ES-I3 (cell line): ENCODE results near the gene DTNBP1.

Source experiments
- H3K36me3 ChIP-seq: 2 replicates; pipeline ENCODE4 v1.6.1; 2013; ENCODE audit warnings: mild to moderate bottlenecking, low read length, control low read depth, moderate library complexity; ENCODE audit not compliant: insufficient read depth
- H3K4me1 ChIP-seq: 2 replicates; pipeline ENCODE4 v1.6.1; 2013; ENCODE audit warnings: mild to moderate bottlenecking, control low read depth, low read length; ENCODE audit not compliant: insufficient read depth
- H3K9ac ChIP-seq: 2 replicates; pipeline ENCODE4 v1.6.1; 2013; ENCODE audit warnings: low read depth, mild to moderate bottlenecking, low read length, moderate library complexity
- H3K9me3 ChIP-seq: 2 replicates; pipeline ENCODE4 v1.6.1; 2013; ENCODE audit warnings: mild to moderate bottlenecking, low read length, moderate library complexity; ENCODE audit not compliant: control insufficient read depth, insufficient read depth

The DTNBP1 gene

DNA sequence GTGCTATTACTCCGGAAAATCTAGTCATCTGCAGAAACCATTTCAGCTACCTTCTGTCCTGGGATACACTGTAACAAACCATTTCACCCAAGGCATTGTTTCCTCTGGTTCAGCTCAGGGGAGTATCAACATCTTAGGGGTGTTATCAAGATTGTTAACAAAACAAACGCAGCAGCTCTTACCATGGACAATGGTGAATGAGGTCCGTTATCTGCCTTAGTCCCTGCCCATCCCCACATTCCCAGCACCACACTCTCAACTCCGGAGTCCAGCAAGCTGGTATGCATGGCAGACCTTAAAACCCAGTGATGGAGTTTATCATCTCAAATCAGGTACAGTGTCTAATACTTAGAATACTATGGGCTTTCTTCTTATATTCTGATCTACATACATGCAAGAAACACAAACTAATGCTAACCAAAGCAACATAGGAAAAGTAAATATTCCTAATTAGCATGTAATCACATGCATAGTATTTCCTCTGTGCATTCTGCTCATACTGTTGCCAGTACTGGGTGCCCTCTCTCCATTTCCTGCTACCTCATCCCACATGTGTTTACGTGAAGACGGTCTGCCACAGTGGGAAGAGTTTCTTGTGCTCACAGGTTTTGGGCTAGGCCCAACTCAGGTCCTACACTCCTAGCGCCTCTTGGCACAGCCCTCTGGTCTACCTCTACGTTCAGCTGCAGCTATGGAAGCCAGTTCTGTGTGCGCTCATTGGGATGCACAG is 123.9 kb downstream of the DTNBP1 start:
- H3K36me3 ChIP-seq = 0 out of 2 replicates have a peak, but pooled peaks cover 3% of the 10 kb centered on the region
- H3K4me1 ChIP-seq = no peaks in the 10 kb centered on the region
- H3K9ac ChIP-seq = no peak overlapping the region

DNA sequence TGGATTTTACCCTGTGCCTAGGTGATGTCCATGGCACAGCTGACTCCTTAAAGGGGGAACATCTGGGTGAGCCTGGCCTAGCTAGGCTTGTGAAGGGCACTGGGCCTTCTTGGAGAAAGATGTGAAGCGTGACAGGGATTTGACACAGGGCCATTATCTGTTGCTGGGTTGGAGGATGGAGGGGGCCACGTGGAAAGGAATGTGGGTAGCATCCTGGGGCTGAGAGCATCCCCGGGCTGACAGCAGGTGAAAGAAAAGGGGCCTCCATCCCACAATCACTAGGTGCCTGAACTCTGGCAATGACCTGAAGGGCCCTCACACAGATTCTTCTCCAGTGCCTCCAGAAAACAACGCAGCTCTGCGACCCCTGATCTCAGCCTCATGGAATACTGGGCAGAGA is 124.7 kb downstream of the DTNBP1 start:
- Histone ChIP-seq H3K9me3 (no peaks in the 10 kb centered on the region; the same call in 1 of the 2 replicates), H3K36me3 (0 out of 2 replicates have a peak, but pooled peaks cover 3% of the 10 kb centered on the region), H3K4me1 (no peaks in the 10 kb centered on the region), H3K9ac (no peak overlapping the region)

More for the DNA sequence above, 123.9 kb downstream of the DTNBP1 start:
- peaks cover 1% of the 10 kb centered on the region; the same call in 1 of the 2 replicates for H3K9me3 ChIP-seq

DNA sequence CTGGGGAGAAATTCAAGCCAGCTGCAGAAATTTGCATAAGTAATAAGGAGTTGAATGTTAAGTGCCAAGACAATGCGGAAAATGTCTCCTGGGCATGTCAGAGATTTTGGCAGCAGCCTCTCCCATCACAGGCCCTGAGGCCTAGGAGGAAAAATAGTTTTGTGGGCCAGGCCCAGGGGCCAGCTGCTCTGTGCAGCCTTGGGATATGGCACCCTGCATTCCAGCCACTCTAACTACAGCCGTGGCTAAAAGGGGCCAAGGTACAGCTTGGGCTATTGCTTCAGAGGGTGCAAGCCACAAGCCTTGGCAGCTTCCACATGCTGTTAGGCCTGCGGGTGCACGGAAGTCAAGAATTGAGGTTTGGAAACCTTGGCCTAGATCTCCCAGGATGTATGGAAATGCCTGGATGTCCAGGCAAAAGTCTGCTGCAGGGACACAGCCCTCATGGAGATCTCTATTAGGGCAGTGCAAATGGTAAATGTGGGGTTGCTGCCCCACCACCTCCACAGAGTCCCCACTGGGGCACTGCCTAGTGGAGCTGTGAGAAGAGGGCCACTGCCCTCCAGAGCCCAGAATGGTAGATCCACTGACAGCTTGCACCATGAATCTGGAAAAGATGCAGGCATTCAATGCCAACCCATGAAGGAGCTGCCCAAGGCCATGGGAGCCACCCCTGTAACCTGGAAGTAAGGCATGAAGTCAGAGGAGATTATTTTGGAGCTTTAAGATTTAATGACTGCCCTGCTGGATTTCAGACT is 126.5 kb downstream of the DTNBP1 start:
- Histone ChIP-seq H3K4me1 (no peaks in the 10 kb centered on the region), H3K36me3 (peaks cover 3% of the 10 kb centered on the region; the same call in 1 of the 2 replicates), H3K9ac (no peak overlapping the region), H3K9me3 (no peaks in the 10 kb centered on the region; the same call in 1 of the 2 replicates)

DNA sequence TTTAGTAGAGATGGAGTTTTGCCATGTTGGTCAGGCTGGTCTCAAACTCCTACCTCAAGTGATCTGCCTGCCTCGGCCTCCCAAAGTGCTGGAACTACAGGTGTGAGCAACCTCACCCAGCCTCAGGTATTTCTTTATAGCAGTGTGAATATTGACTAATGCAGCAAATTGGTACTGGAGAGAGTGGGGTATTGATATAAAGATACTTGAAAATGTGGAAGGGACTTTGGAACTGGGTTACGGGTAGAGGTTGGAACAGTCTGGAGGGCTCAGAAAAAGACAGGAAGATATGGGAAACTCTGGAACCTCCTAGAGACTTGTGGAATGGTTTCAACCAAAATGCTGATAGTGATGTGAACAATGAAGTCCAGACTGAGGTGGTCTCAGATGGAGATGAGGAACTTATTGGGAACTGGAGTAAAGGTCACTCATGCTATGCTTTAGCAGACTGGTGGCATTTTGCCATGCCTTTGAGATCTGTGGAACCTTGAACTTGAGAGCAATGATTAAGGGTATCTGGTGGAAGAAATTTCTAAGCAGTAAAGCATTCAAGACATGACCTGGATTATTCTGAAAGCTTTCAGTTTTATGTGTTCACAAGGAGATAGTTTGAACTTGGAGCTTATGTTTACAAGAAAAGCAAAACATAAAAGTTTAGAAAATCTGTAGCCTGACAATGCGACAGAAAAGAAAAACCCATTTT is 127.2 kb downstream of the DTNBP1 start:
- Histone ChIP-seq H3K36me3 (peaks cover 3% of the 10 kb centered on the region; the same call in 1 of the 2 replicates), H3K9me3 (no peaks in the 10 kb centered on the region; the same call in 1 of the 2 replicates), H3K4me1 (no peaks in the 10 kb centered on the region), H3K9ac (no peak overlapping the region)

DNA sequence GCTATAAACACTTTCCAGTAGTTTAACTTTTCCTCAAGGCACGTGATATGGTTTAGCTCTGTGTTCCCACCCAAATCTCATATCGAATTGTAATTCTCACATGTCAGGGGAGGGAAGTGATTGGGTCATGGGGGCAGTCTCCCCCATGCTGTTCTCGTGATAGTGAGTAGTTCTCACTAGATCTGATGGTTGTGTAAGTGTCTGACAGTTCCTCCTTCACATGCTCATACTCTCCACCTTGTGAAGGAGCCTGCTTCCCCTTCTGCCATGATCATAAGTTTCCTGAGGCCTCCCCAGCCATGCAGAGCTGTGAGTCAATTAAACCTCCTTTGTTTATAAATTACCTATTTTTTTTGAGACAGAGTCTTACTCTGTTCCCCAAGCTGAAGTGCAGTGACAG is 127.9 kb downstream of the DTNBP1 start:
- H3K36me3 ChIP-seq = peaks cover 3% of the 10 kb centered on the region; the same call in 1 of the 2 replicates
- no peak overlapping the region for H3K9ac ChIP-seq
- no peaks in the 10 kb centered on the region for H3K4me1 ChIP-seq
- H3K9me3 ChIP-seq = no peaks in the 10 kb centered on the region; the same call in 1 of the 2 replicates

DNA sequence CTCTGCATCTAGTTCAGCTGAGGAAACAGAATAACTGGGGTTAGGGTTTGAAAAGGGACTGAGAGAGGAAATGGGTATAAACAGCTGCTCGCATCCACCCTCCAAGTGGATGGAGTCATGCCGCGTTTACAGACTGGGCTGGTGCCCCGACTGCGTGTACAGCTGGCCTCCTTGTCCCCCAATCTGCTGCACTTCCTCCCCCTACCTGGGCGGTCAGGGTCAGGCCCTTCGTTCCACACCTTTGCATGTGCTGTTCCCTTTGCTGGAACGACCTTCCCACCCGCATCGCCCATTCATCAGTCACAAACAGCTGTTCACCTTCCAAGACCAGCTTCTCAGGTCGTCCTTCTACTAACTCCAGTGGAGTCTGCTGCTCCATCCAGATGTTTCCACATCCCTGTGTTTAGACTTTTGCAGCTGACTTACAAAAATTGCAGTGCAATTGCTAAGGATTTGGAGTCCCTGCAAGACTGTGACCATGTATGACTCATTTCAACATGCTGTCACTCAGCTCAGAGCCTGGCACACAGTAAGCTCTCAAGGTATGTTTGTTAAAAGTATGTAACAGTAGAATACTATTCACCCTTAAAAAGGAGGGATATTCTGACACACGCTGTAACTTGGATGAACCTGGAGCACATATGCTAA is 129.3 kb downstream of the DTNBP1 start:
- Histone ChIP-seq H3K9ac (no peak overlapping the region), H3K4me1 (no peaks in the 10 kb centered on the region)

DNA sequence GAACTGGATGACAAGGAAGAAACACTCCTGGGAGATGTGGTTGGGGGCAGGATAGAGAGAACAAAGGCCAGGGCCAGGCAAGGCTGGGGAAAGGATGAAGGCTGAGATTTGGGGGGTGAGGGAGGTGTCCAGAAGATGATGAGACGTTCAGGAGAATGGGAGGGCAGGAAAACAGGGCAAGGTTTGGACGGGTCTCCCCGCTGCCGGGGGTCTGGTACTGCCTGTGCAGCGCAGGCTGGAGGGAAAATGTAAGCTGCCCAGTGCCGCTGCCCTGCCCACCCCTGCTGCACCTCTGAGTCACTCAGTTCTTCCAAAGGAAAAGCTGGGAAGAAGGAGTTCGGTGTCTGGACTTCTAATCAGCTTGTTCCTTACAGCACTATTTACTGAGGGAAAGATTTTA is 130.9 kb downstream of the DTNBP1 start:
- H3K9ac ChIP-seq = no peak overlapping the region
- H3K4me1 ChIP-seq = no peaks in the 10 kb centered on the region
- peaks cover 3% of the 10 kb centered on the region for H3K36me3 ChIP-seq
- H3K9me3 ChIP-seq = no peaks in the 10 kb centered on the region

More for the DNA sequence above, 129.3 kb downstream of the DTNBP1 start:
- peaks cover 3% of the 10 kb centered on the region for H3K36me3 ChIP-seq
- no peaks in the 10 kb centered on the region; the same call in 1 of the 2 replicates for H3K9me3 ChIP-seq

DNA sequence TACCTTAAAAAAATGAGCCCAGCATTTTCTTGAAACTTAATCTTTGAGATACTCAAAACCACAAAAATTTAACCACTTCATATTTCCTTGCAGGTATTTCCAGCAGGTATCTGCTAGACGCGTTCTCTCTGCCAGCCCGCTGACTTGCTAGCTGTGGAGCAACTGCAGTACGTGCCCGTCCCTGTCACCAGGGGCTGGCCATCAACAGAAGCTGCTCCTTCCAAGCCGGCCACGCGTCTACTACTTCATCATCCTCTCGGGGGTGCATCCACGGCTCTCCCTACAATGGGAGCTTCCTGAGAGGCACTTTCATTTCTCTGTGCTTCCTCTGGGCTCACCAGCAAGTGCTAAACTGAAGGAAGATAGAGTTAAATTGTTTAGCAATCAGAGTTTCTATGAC is 132.4 kb downstream of the DTNBP1 start:
- Histone ChIP-seq H3K9ac (no peak overlapping the region), H3K9me3 (no peaks in the 10 kb centered on the region), H3K4me1 (no peaks in the 10 kb centered on the region), H3K36me3 (no peaks in the 10 kb centered on the region; the same call in none of the 2 replicates)

DNA sequence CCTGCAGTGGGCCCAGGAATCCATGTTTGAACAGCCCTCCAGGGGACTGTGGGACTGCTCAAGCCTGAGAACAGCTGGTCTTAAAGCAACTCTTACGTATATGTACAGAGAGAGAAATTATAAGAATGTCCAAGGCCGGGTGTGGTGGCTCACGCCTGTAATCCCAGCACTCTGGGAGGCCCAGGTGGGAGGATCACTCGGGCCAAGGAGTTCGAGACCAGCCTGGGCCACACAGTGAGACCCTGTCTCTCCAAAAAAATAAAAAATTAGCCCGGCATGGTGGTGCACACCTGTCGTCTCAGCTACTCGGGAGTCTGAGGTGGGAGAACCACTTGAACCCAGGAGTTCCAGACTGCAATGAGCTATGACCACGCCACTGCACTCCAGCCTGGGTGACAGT is 134.0 kb downstream of the DTNBP1 start:
- Histone ChIP-seq H3K4me1 (no peaks in the 10 kb centered on the region), H3K9ac (no peak overlapping the region), H3K36me3 (no peaks in the 10 kb centered on the region; the same call in none of the 2 replicates), H3K9me3 (no peaks in the 10 kb centered on the region; the same call in 1 of the 2 replicates)

DNA sequence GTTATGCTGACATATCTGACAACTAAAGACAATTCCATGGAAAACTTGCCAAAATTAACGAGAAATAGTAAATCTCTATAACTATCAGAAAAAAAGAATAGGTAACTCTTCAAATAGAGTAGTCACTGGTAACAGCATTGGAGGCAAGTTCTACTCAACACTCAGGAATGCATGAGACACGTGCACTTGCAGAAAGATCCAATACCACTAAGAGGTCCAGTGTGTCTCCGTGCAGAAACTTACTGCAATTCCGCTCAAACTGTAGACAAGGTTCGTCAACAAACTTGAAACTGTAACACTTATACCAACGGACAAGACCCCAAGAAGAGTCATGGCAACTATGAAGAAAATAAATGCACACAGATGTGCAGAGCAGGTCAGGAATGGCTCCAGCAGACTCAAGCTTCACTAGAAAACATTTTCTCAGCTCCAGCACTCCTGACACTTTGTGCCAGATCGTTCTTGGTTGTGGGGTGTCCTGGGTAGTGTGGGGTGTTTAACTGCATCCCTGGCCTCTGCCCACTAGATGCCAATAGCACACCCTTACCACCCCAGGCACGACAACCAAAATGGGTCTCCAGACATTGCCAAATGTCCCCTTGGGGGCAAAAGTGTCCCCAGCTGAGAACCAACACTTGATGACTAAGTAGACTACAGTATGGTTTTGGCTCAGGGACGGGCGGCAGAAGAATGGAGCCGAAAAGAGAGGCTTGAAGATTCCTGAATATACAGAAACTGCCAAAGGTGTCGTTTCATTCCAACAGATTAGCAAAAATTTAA is 134.8 kb downstream of the DTNBP1 start:
- Histone ChIP-seq H3K36me3 (peaks cover 3% of the 10 kb centered on the region), H3K4me1 (no peaks in the 10 kb centered on the region), H3K9me3 (no peaks in the 10 kb centered on the region; the same call in 1 of the 2 replicates), H3K9ac (no peak overlapping the region)

DNA sequence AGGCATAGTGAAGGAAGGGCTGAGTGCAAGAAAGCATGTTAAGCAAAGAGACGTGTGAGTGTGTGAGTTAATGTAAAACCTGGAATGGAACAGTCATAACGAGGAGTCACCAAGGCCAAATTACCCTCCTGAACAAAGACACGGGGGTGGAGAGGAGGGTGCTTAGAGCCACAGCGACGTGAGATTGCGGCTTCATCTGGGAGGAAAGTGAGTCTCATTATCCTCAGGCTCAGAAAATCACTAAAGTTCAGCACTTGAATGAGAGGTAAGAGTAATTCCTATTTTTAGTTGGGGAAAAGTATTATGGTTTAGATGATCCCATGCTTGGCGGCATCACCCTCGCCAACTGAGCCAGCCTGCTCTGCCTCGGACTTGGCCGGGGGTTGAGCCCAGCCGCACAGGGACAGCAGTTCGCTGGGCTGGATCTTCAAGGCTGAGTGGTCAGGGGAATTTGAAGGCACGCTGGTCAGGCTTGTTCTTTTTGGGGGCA is 136.6 kb downstream of the DTNBP1 start:
- Histone ChIP-seq H3K4me1 (no peaks in the 10 kb centered on the region), H3K9ac (no peak overlapping the region), H3K36me3 (peaks cover 8% of the 10 kb centered on the region), H3K9me3 (no peaks in the 10 kb centered on the region; the same call in 1 of the 2 replicates)

DNA sequence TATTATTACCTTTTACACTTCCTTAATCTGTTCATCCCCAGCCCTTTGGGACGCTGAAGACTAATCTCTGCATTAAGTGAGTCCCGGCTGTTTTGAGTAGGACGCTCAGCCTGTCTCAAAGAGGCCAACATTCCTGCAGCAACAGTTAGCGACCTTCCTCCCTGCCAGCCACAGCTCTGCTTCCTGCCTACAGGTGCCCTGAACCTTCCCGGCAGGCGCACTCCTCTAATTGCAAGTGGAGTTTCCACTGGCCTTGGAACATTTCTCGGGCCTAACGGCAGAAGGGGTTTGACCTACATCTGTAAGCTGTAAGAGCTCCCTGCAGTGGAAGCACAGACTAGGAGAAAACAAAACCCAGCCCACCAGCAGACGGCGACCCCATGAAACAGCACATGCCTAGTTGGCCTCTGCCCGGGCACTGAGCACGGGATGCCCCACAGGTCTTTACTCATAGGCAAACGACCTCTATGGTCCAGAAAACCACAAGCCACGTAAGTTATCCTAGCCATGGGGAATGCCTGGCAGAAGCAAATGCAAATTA is 137.9 kb downstream of the DTNBP1 start:
- H3K36me3 ChIP-seq = peaks cover 17% of the 10 kb centered on the region
- H3K9ac ChIP-seq = no peak overlapping the region
- no peaks in the 10 kb centered on the region; the same call in 1 of the 2 replicates for H3K9me3 ChIP-seq
- H3K4me1 ChIP-seq = no peaks in the 10 kb centered on the region
